K562 (cell line): ENCODE results near the gene INSL3. TPM values are rescaled to one million over a fixed set of nuclear protein-coding genes. Genes with fewer than 3 reads are reported as not detected.

Experiments
- ARID2 ChIP-seq: fragments of 450-650 bp; IDR thresholded peaks from 2 replicates; pipeline ENCODE4 v1.6.1; 2017; ENCODE audit warnings: antibody characterized with exemption, mild to moderate bottlenecking
- CTBP1 ChIP-seq: fragments of 450-650 bp; IDR thresholded peaks from 2 replicates; pipeline ENCODE4 v1.6.1; 2016; ENCODE audit warnings: borderline replicate concordance
- ETV6 ChIP-seq, 3 experiments: fragments of 150-350 bp in 1 of 3; sonication (generic) in 1 of 3; formaldehyde crosslinking in 1 of 3; IDR thresholded peaks; 2 replicates each; pipeline versions ENCODE4 v1.6.1 to v1.8.0; 2014 to 2022; ENCODE audit warnings: borderline replicate concordance in 2 of 3, low read depth in 2 of 3, antibody characterized with exemption in 1 of 3, low read length in 1 of 3, mild to moderate bottlenecking in 1 of 3, missing genetic modification reagents in 1 of 3
- FIP1L1 ChIP-seq: fragments of 200-400 bp; formaldehyde crosslinking; IDR thresholded peaks from 2 replicates; pipeline ENCODE4 v1.6.1; 2018; ENCODE audit warnings: mild to moderate bottlenecking, low read depth, low read length; ENCODE audit not compliant: poor library complexity, severe bottlenecking
- FOXM1 ChIP-seq, 2 experiments: fragments of 450-650 bp in 1 of 2; sonication (generic) in 1 of 2; formaldehyde crosslinking in 1 of 2; IDR thresholded peaks; 2 replicates each; pipeline versions ENCODE4 v1.6.1 to v1.9.0; 2017 to 2022; ENCODE audit warnings: low read depth in 2 of 2, mild to moderate bottlenecking in 2 of 2, missing genetic modification reagents in 1 of 2, moderate library complexity in 1 of 2
- HNRNPK ChIP-seq: fragments of 200-400 bp; formaldehyde crosslinking; IDR thresholded peaks from one replicate; pipeline ENCODE4 v1.6.1; 2018; ENCODE audit warnings: mild to moderate bottlenecking, low read depth, low read length; ENCODE audit not compliant: poor library complexity, severe bottlenecking
- HOXB6 ChIP-seq: fragments of 250-450 bp; sonication (Bioruptor Pico); IDR thresholded peaks from 2 replicates; pipeline ENCODE4 v1.5.1; 2022; ENCODE audit warnings: mild to moderate bottlenecking, borderline replicate concordance
- MECOM ChIP-seq: fragments of 250-450 bp; sonication (Bioruptor Pico); IDR thresholded peaks from 2 replicates; pipeline ENCODE4 v1.8.0; 2022; ENCODE audit warnings: inconsistent platforms
- PHB ChIP-seq: fragments of 250-450 bp; sonication (Bioruptor Pico); IDR thresholded peaks from 2 replicates; pipeline ENCODE4 v1.5.0; 2021
- PRDM10 ChIP-seq: fragments of 450-650 bp; IDR thresholded peaks from 2 replicates; pipeline ENCODE4 v1.6.1; 2018; ENCODE audit not compliant: partially characterized antibody
- RB1 ChIP-seq: fragments of 450-650 bp; IDR thresholded peaks from 2 replicates; pipeline ENCODE4 v1.6.1; 2017; ENCODE audit warnings: low read depth, mild to moderate bottlenecking
- SMAD4 ChIP-seq: fragments of 250-450 bp; sonication (Bioruptor Pico); conservative IDR thresholded peaks from 2 replicates; pipeline ENCODE4 v1.8.0; 2021; ENCODE audit warnings: inconsistent platforms, mild to moderate bottlenecking, moderate library complexity
- SMARCB1 ChIP-seq: IDR thresholded peaks from 2 replicates; pipeline ENCODE4 v1.6.1; 2011; ENCODE audit warnings: improper control_type of control experiment, low read depth; ENCODE audit not compliant: insufficient read length
- STAT5B ChIP-seq: fragments of 250-450 bp; sonication (Bioruptor Pico); IDR thresholded peaks from 2 replicates; pipeline ENCODE4 v1.8.0; 2021; ENCODE audit warnings: mild to moderate bottlenecking, inconsistent platforms
- ZNF143 ChIP-seq: sonication (generic); formaldehyde crosslinking; IDR thresholded peaks from 2 replicates; pipeline ENCODE4 v1.9.0; 2022; ENCODE audit warnings: mild to moderate bottlenecking, missing genetic modification reagents
- ZNF583 ChIP-seq: fragments of 250-450 bp; sonication (Bioruptor Pico); IDR thresholded peaks from 2 replicates; pipeline ENCODE4 v1.4.0; 2020
- ZNF655 ChIP-seq: fragments of 250-450 bp; sonication (Bioruptor Pico); IDR thresholded peaks from 2 replicates; pipeline ENCODE4 v1.5.0; 2021
- polyA plus RNA-seq, 8 experiments: library from polyadenylated mRNA; depleted of rRNA in 4 of 8; stranded (reverse) in 5 of 8; unstranded in 3 of 8; fragments of >200 nt; fragmentation: Nextera tagmentation in 2 of 8; fragmentation: Illumina TruSeq in 1 of 8; extraction: Ambion mirVana in 2 of 8; extraction: Trizol in 1 of 8; gene quantifications; 2 replicates each; pipeline versions ENCODE4 v1.2.1 to v1.2.3, GENCODE V29; 2011 to 2014; ENCODE audit warnings: inconsistent platforms in 1 of 8, missing spikeins in 1 of 8
- total RNA-seq, 7 experiments: library from RNA; depleted of rRNA in 6 of 7; stranded (reverse); fragments of >200 nt in 6 of 7; fragmentation: Illumina TruSeq in 2 of 7; extraction: Trizol in 2 of 7; gene quantifications; 2 replicates each; pipeline versions ENCODE4 v1.2.1 to v1.2.3, GENCODE V29; 2011 to 2021; ENCODE audit warnings: low replicate concordance in 1 of 7
- TF ChIP-seq, protein P1 (sequence below), 2 experiments: fragments of 150-350 bp in 1 of 2; IDR thresholded peaks; 2 replicates each; pipeline ENCODE4 v1.6.1; 2012 to 2016; ENCODE audit warnings: low read depth in 2 of 2, low read length in 2 of 2, mild to moderate bottlenecking in 1 of 2, moderate library complexity in 1 of 2

The INSL3 gene
- total and polyA plus RNA-seq, 9 of the 15 experiments (the other 6 are each of a cell fraction or from before 2014, with no cell fraction given), result not detected

DNA sequence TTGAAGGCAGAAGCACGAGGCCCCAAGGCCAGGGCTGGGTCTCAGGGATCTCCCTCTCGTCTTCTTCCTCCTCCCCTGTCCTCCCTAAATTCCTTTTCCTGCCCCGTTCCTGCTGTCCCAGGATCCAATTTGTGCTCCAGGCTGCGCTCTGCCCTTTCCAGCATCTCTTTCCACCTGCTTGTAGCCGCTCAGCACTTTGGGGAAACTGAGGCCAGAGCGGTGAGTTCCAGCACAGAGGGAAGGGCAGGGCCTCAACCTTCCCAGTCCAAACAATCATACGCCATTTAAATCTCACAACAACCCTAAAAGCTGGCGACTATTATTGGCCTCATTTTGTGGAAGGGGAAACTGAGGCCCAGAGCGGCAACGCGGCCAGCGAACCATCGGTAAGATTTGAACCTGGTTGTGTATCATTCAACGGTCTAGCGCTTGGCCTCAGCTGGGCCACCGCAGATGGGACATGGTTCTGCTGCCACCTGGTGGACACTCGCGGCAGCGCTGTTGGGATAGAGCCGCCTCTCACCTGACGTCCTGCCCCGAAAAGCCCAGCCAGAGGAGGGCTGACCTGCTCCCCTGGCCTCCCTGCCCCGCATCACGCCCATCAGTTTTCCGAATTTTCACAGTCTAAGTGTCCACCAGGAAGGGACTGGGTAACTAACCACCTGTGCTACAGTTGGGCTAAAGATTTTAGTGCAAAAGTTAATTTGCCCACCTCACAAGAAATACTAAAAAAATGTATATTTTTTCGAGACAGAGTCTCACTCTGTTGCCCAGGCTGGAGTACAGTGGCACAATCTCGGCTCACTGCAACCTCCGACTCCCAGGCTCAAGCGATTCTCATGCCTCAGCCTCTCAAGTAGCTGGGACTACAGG is 34.2 kb upstream of the INSL3 start (continued):
- TF ChIP-seq STAT5B (CRISPR knock-in tag) (no peak), ZNF143 (CRISPR knock-in tag) (no peak), ETV6 (IDR thresholded peaks at IDR 0.05; ENCODE audit: borderline replicate concordance in 1 of 2, low read depth in 2 of 2, low read length in 1 of 2) (no peak), ETV6 (CRISPR knock-in tag; IDR thresholded peaks at IDR 0.05; ENCODE audit: borderline replicate concordance) (no peak; the same call in 1 of the 2 replicates), ARID2 (peak; percentile 73; the same call in 1 of the 2 replicates), SMAD4 (CRISPR knock-in tag) (no peak), FOXM1 (IDR thresholded peaks at IDR 0.05; ENCODE audit: low read depth) (0 out of 2 replicates have a peak, but pooled peaks have one; percentile 49), FOXM1 (CRISPR knock-in tag; IDR thresholded peaks at IDR 0.05; ENCODE audit: low read depth) (no peak), ZNF655 (CRISPR knock-in tag) (no peak), CTBP1 (peak; percentile 68; the same call in 1 of the 2 replicates), RB1 (peak; percentile 85), MECOM (no peak), FIP1L1 (no peak), HOXB6 (CRISPR knock-in tag) (no peak), PHB (no peak), SMARCB1 (no peak), HNRNPK (no peak), PRDM10 (no peak), ZNF583 (CRISPR knock-in tag) (no peak)
- TF ChIP-seq, protein P1, sequence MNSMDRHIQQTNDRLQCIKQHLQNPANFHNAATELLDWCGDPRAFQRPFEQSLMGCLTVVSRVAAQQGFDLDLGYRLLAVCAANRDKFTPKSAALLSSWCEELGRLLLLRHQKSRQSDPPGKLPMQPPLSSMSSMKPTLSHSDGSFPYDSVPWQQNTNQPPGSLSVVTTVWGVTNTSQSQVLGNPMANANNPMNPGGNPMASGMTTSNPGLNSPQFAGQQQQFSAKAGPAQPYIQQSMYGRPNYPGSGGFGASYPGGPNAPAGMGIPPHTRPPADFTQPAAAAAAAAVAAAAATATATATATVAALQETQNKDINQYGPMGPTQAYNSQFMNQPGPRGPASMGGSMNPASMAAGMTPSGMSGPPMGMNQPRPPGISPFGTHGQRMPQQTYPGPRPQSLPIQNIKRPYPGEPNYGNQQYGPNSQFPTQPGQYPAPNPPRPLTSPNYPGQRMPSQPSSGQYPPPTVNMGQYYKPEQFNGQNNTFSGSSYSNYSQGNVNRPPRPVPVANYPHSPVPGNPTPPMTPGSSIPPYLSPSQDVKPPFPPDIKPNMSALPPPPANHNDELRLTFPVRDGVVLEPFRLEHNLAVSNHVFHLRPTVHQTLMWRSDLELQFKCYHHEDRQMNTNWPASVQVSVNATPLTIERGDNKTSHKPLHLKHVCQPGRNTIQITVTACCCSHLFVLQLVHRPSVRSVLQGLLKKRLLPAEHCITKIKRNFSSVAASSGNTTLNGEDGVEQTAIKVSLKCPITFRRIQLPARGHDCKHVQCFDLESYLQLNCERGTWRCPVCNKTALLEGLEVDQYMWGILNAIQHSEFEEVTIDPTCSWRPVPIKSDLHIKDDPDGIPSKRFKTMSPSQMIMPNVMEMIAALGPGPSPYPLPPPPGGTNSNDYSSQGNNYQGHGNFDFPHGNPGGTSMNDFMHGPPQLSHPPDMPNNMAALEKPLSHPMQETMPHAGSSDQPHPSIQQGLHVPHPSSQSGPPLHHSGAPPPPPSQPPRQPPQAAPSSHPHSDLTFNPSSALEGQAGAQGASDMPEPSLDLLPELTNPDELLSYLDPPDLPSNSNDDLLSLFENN (IDR thresholded peaks at IDR 0.05; ENCODE audit: low read depth in 2 of 2, low read length in 2 of 2), result no peak
